Parathyroid adenoma (tissue), 2 donors: Measurements from ENCODE around the gene FBLN2.

Experiments
- H2AFZ ChIP-seq: fragments of 300-600 bp; sonication (generic); one replicate; pipeline ENCODE4 v1.7.0; 2017; ENCODE audit warnings: antibody characterized with exemption, mild to moderate bottlenecking
- H3K27ac ChIP-seq: fragments of 300-600 bp; sonication (generic); one replicate; pipeline ENCODE4 v1.7.0; 2017
- H3K27me3 ChIP-seq: fragments of 300-600 bp; sonication (generic); one replicate; pipeline ENCODE4 v1.7.0; 2017; ENCODE audit warnings: low read length; ENCODE audit not compliant: control insufficient read depth, insufficient read depth
- H3K36me3 ChIP-seq: fragments of 300-600 bp; sonication (generic); one replicate; pipeline ENCODE4 v1.7.0; 2017; ENCODE audit warnings: low read length; ENCODE audit not compliant: control insufficient read depth, insufficient read depth
- H3K4me1 ChIP-seq: fragments of 300-600 bp; sonication (generic); one replicate; pipeline ENCODE4 v1.7.0; 2017; ENCODE audit warnings: control low read depth
- H3K4me2 ChIP-seq: fragments of 300-600 bp; sonication (generic); one replicate; pipeline ENCODE4 v1.7.0; 2017; ENCODE audit warnings: low read length
- H3K4me3 ChIP-seq: fragments of 300-600 bp; sonication (generic); one replicate; pipeline ENCODE4 v1.7.0; 2017; ENCODE audit warnings: low read depth, low read length
- H3K79me2 ChIP-seq: fragments of 300-600 bp; sonication (generic); one replicate; pipeline ENCODE4 v1.7.0; 2017; ENCODE audit warnings: control low read depth
- H3K9ac ChIP-seq: fragments of 300-600 bp; sonication (generic); one replicate; pipeline ENCODE4 v1.7.0; 2017; ENCODE audit warnings: mild to moderate bottlenecking
- H3K9me3 ChIP-seq: fragments of 300-600 bp; sonication (generic); one replicate; pipeline ENCODE4 v1.7.0; 2017; ENCODE audit warnings: low read length; ENCODE audit not compliant: control insufficient read depth
- CTCF ChIP-seq: fragments of 300-600 bp; sonication (generic); IDR thresholded peaks from one replicate; pipeline ENCODE4 v1.7.0; 2017; ENCODE audit warnings: antibody characterized with exemption, mild to moderate bottlenecking
- donor health status: primary hyperparathyroidism.

FBLN2 gene

DNA sequence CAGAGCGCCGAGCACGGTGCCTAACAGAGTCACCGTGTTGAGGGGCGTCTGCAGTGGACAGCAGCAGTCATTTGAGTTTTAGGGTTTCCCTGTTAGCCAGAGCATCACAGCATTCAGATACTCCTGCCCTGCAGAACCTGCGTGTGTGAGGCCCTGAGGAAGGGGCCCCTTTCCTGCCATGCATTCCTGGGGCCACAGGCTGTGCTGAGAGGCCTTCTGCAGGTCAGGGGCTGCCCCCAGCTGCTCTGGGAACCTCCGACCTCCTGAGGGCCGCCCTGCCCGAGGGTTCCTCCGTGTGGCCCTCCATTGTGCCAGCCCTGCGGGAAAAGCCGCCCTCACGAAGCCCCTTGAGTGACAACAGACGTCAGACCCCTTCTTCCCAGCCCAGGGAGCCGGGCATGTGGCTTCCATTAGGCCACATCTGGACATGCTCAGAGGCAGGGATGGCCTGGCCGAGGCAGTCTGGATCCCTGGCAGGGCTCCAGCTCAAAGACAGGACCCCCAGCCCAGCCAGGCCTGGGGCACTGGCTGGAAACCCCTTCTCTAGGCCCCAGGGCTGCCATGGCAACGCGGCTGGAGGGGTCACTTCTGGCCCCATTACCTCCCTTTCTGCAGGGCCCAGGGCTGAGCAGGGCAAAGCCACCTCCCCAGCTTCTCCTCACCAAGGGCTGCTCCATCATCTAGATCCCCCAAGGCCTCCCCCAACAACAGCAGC, 25.3 kb downstream of the FBLN2 start:
- Histone ChIP-seq H3K27me3 (no peaks in the 10 kb centered on the region), H3K9ac (no peak overlapping the region), H3K4me2 (no peak overlapping the region), H3K27ac (no peak overlapping the region), H3K79me2 (no peaks in the 10 kb centered on the region), H2AFZ (no peak overlapping the region), H3K36me3 (no peaks in the 10 kb centered on the region), H3K9me3 (no peaks in the 10 kb centered on the region), H3K4me3 (no peak overlapping the region), H3K4me1 (no peaks in the 10 kb centered on the region)
- no peak for TF ChIP-seq CTCF

GRCh38 chr3:13574798-13575451, 26.0 kb downstream of the FBLN2 start:
- no peak for TF ChIP-seq CTCF
- Histone ChIP-seq H3K9me3 (no peaks in the 10 kb centered on the region), H2AFZ (no peak overlapping the region), H3K4me2 (no peak overlapping the region), H3K4me3 (no peak overlapping the region), H3K27me3 (no peaks in the 10 kb centered on the region), H3K36me3 (no peaks in the 10 kb centered on the region), H3K9ac (no peak overlapping the region), H3K79me2 (no peaks in the 10 kb centered on the region), H3K27ac (no peak overlapping the region), H3K4me1 (no peaks in the 10 kb centered on the region)

- no peak overlapping the region for H3K4me2 ChIP-seq
- H3K9me3 ChIP-seq: no peaks in the 10 kb centered on the region
- H3K79me2 ChIP-seq: no peaks in the 10 kb centered on the region
- H3K9ac ChIP-seq: no peak overlapping the region
- H3K4me3 ChIP-seq: no peak overlapping the region
- no peaks in the 10 kb centered on the region for H3K27me3 ChIP-seq
- no peak overlapping the region for H3K27ac ChIP-seq
- no peak overlapping the region for H2AFZ ChIP-seq
- H3K36me3 ChIP-seq: no peaks in the 10 kb centered on the region
- no peaks in the 10 kb centered on the region for H3K4me1 ChIP-seq
- TF ChIP-seq CTCF: no peak
These were observed 26.6 kb downstream of the FBLN2 start for GRCh38 chr3:13575459-13576061.

DNA sequence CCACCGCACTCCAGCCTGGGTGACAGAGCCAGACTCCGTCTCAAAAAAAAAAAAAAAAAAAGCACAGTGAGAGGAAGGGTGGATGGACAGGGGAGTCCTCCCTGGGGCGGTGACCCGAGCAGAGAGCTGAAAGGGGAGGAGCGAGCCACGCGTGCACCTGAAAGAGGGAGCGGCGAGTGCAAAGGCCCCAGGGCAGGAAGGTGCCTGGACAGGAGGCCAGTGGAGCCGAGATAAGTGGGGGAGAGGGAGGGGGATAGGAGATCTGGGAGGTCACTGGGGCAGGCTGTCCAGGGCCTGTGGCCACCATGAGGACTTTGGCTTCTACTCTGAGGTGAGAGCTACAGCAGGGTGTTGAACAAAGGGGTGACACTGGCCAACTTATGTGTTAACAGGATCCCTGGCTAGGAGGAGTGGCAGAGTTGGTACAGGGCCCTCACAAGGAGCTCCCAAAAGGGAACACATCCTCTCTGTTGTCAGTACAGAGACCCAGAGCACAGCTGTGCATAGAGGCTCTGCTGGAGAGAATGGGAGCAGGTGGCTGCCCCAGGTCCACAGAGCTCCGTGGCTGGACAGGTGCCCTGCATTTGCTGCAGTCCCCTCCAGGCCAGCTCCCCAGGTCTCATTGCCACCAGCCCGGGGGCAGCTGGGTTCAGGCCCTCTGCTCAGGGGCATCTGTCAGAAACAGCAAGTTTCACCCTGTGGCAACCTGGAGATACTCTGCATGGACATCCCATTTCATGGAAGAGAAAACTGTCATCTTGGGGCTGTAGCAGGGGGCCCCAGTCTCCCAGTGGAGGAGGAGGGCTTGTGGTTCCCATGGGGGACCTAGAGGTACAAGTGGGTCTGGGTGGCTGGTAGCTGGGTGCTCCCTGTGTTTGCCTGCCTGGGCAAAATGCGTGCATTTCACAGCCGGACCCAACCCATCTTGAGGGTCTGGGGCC, 28.5 kb downstream of the FBLN2 start:
- Histone ChIP-seq H3K79me2 (no peaks in the 10 kb centered on the region), H3K36me3 (no peaks in the 10 kb centered on the region), H2AFZ (no peak overlapping the region), H3K9ac (no peak overlapping the region), H3K4me3 (no peak overlapping the region), H3K27ac (no peak overlapping the region), H3K4me1 (peaks cover 3% of the 10 kb centered on the region), H3K27me3 (no peaks in the 10 kb centered on the region), H3K4me2 (no peak overlapping the region), H3K9me3 (no peaks in the 10 kb centered on the region)
- TF ChIP-seq CTCF: no peak
